ENCODE measurements around the gene ANKS1A.

- TF ChIP-seq POLR2A (IDR thresholded peaks at IDR 0.05; ENCODE audit: low read length) (no peak), GATA1 (IDR thresholded peaks at IDR 0.05; ENCODE audit: low read depth, low read length) (no peak)
Measured at GRCh38 chr6:35077713-35078105, 188.7 kb downstream of the ANKS1A start.
